HepG2 (cell line): ENCODE measurements around the gene F2RL3.

Source experiments
- CBX1 ChIP-seq: IDR thresholded peaks from one replicate; pipeline ENCODE4 v1.6.1; 2016; ENCODE audit warnings: antibody characterized with exemption, low read depth
- CERS6 ChIP-seq: sonication (generic); formaldehyde crosslinking; IDR thresholded peaks from 2 replicates; pipeline ENCODE4 v1.5.0; 2020; ENCODE audit warnings: missing genetic modification reagents
- GTF2F1 ChIP-seq: fragments of 150-350 bp; IDR thresholded peaks from 2 replicates; pipeline ENCODE4 v1.6.1; 2014; ENCODE audit warnings: low read length
- JUN ChIP-seq: sonication (generic); formaldehyde crosslinking; IDR thresholded peaks from 2 replicates; pipeline ENCODE4 v1.4.0; 2020; ENCODE audit warnings: mild to moderate bottlenecking, missing genetic modification reagents
- MXD1 ChIP-seq: sonication (generic); formaldehyde crosslinking; IDR thresholded peaks from 2 replicates; pipeline ENCODE4 v1.4.0; 2020; ENCODE audit warnings: mild to moderate bottlenecking, missing genetic modification reagents
- NONO ChIP-seq, 2 experiments: fragments of 450-650 bp in 1 of 2; sonication (generic) in 1 of 2; formaldehyde crosslinking in 1 of 2; IDR thresholded peaks in 1 of 2; conservative IDR thresholded peaks in 1 of 2; 2 replicates each; pipeline versions ENCODE4 v1.6.1 to v1.8.0; 2017 to 2022; ENCODE audit warnings: mild to moderate bottlenecking in 1 of 2, missing genetic modification reagents in 1 of 2, moderate library complexity in 1 of 2
- TCF12 ChIP-seq, 2 experiments: fragments of 450-650 bp in 1 of 2; sonication (generic) in 1 of 2; formaldehyde crosslinking in 1 of 2; IDR thresholded peaks; 2 replicates each; pipeline versions ENCODE4 v1.6.1 to v1.8.0; 2017 to 2022; ENCODE audit warnings: antibody characterized with exemption in 1 of 2, mild to moderate bottlenecking in 1 of 2, missing genetic modification reagents in 1 of 2, moderate library complexity in 1 of 2
- U2AF2 ChIP-seq: fragments of 200-400 bp; formaldehyde crosslinking; IDR thresholded peaks from 2 replicates; pipeline ENCODE4 v1.6.1; 2017; ENCODE audit warnings: low read depth, mild to moderate bottlenecking, low read length
- ZNF18 ChIP-seq: sonication (generic); formaldehyde crosslinking; IDR thresholded peaks from 2 replicates; pipeline ENCODE4 v1.8.0; 2022; ENCODE audit warnings: mild to moderate bottlenecking, missing genetic modification reagents; ENCODE audit not compliant: insufficient replicate concordance
- ZNF546 ChIP-seq: sonication (generic); formaldehyde crosslinking; conservative IDR thresholded peaks from 2 replicates; pipeline ENCODE4 v1.8.1; 2023; ENCODE audit warnings: mild to moderate bottlenecking, missing genetic modification reagents
- ZNF740 ChIP-seq: sonication (generic); formaldehyde crosslinking; IDR thresholded peaks from 2 replicates; pipeline ENCODE4 v1.4.0; 2020; ENCODE audit warnings: missing genetic modification reagents
- ZNF777 ChIP-seq: sonication (generic); formaldehyde crosslinking; IDR thresholded peaks from 2 replicates; pipeline ENCODE4 v1.4.0; 2020; ENCODE audit warnings: missing genetic modification reagents
- TF ChIP-seq, protein P1 (sequence below): sonication (generic); formaldehyde crosslinking; IDR thresholded peaks from 2 replicates; pipeline ENCODE4 v1.8.0; 2022; ENCODE audit warnings: missing genetic modification reagents, mild to moderate bottlenecking, moderate library complexity, borderline replicate concordance
- TF ChIP-seq, protein P2 (sequence below): IDR thresholded peaks from 2 replicates; pipeline ENCODE4 v1.6.1; 2012; ENCODE audit warnings: inconsistent platforms

DNA sequence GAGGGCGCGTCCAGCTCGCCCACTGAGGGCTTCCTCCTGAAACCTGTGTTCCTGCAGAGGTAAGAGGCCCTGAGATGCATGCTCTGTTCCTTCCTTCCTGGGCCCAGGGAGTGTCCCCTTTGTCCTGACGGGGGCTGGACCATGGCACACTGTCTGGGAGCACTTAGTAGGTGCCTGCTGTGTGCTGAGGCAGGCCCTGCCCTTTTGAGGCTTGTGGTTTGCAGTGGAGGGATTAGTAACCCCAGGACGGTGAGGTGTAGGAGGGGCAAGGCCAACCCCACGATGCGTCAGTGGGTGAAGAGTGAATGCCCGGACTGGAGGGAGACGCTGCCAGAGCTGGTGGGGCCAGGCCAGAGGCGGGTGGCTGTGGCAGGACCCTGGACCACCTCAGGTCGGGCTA lies 11.2 kb upstream of the F2RL3 start:
- no peak for TF ChIP-seq GTF2F1
- TF ChIP-seq, protein P1, sequence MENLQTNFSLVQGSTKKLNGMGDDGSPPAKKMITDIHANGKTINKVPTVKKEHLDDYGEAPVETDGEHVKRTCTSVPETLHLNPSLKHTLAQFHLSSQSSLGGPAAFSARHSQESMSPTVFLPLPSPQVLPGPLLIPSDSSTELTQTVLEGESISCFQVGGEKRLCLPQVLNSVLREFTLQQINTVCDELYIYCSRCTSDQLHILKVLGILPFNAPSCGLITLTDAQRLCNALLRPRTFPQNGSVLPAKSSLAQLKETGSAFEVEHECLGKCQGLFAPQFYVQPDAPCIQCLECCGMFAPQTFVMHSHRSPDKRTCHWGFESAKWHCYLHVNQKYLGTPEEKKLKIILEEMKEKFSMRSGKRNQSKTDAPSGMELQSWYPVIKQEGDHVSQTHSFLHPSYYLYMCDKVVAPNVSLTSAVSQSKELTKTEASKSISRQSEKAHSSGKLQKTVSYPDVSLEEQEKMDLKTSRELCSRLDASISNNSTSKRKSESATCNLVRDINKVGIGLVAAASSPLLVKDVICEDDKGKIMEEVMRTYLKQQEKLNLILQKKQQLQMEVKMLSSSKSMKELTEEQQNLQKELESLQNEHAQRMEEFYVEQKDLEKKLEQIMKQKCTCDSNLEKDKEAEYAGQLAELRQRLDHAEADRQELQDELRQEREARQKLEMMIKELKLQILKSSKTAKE (CRISPR knock-in tag) = no peak
- no peak for TF ChIP-seq ZNF740 (CRISPR knock-in tag)
- no peak for TF ChIP-seq NONO (IDR thresholded peaks at IDR 0.05)
- TF ChIP-seq NONO (CRISPR knock-in tag; conservative IDR thresholded peaks at IDR 0.05) = no peak
- no peak for TF ChIP-seq U2AF2
- no peak for TF ChIP-seq TCF12 (IDR thresholded peaks at IDR 0.05)
- no peak for TF ChIP-seq TCF12 (CRISPR knock-in tag; IDR thresholded peaks at IDR 0.05)
- TF ChIP-seq, protein P2, sequence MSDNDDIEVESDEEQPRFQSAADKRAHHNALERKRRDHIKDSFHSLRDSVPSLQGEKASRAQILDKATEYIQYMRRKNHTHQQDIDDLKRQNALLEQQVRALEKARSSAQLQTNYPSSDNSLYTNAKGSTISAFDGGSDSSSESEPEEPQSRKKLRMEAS = no peak
- TF ChIP-seq ZNF546 = no peak
- no peak for TF ChIP-seq CBX1
- TF ChIP-seq JUN (CRISPR knock-in tag) = no peak
- no peak for TF ChIP-seq CERS6 (CRISPR knock-in tag)
- no peak for TF ChIP-seq ZNF18 (CRISPR knock-in tag)
- no peak for TF ChIP-seq ZNF777
- TF ChIP-seq MXD1 (CRISPR knock-in tag) = no peak
